Measurements from ENCODE around the gene ZBTB8B.
"Not testable (repeated sequence)": the region's sequence is repeated elsewhere in the genome, so short reads cannot be mapped to it uniquely, and the experiment has no call there.

Gene ZBTB8B

DNA sequence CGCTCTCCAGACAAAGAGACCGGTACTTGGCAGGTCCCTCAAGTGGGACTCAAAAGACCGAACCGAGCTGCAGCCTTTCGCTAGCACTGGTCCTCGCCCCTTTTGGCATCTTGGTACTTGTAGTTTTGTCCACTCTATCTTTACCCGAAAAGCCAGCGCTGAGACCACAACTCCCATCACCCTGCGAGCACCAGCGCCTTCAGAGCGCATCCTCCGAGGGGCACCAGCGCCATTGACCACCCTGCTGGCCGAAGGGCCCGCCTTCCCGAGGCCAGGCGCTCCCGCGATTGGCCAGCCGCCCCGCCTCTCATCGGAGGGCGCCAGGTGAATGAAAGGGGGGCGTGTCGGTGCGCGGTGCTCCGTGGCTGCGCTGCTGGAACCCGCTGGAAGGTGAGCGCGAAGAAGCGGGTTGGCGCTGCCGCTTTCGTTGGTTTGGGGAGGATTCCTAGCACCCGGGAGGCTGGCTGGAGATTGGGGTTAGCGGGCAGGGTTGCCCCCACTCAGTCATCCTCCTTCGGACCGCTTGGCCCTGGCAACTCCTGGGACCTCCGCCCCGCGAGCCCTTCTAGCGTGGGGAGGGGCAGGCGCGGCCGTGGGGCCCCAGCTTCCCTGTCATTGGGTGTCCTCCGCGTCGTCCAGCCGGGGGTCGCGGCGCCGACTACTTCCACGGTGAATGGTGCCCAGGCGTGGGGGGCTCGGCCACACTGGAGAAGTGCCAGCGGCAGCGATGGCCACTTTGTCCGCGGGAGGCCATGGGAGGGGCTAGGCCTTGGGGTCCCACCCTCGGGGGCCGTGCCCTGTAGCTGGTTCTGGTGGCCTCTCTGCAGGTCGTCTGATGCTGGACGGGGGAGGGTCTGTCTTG, at the start of gene ZBTB8B:
Gene ZBTB8B, plus strand, starts transcription at position 357 of the 862 bp plus-strand sequence. CDS start 5,553 bp downstream, outside the sequence.
- DNase-seq: peak; percentile 96 to 99 (median 99)

DNA sequence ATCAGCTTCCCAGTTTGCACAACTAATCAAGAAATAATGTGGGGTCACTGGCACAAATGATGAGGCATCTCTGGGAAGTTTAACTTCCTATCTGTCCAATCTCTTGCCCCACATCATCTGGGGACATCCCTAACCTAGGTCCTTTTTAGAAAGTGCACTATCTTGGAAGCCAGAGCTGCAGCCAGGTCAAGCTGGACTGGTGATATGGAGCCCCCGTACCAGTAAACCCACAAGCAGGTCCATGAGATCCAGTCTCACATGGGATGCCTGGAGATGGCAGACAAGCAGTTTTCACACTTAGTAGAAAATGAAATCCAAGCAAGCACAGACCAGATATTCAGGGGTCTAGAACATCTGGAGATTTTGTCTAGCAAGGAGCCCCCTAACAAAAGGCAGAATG, 43.1 kb upstream of the ZBTB8B start:
- DNase-seq: no peak

DNA sequence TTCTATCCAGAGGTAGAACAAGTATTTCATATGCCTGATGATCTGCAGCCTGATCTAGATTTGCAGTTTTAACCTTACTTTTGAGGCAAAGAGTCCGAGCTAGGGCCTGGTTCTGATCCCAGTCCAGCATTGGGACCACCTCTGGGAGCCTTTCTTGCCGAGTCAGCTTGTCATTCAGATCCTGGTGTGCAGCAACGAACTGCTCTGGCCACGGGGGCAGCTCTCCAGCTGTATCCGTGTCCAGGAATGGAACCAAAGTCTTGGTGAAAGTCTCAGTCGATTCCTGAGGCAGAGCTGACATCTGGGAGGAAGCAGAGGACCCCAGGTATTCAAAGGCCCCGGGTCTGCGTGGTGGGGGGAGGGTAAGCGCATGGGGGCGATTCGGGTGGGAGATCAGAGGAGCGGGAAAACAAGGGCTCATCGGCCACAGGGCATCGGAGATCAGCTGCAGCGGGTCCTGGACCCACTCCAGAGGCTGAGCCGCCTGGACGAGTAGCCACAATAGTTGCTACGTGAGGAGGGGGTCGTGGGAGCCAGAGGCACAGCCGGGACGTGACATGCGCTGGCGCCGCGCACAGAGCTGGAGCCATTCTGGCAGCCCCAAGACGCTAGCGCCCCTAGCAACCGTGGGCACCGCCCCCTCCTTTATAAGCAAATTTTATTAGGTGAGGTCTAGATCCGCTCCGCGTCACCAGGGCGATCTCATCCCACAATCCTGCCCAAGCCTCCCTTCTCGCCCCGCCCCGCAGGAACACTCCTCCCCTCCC, 38.2 kb upstream of the ZBTB8B start:
- DNase-seq: peak in 2 of 3 experiments; percentile 53 to 79

DNA sequence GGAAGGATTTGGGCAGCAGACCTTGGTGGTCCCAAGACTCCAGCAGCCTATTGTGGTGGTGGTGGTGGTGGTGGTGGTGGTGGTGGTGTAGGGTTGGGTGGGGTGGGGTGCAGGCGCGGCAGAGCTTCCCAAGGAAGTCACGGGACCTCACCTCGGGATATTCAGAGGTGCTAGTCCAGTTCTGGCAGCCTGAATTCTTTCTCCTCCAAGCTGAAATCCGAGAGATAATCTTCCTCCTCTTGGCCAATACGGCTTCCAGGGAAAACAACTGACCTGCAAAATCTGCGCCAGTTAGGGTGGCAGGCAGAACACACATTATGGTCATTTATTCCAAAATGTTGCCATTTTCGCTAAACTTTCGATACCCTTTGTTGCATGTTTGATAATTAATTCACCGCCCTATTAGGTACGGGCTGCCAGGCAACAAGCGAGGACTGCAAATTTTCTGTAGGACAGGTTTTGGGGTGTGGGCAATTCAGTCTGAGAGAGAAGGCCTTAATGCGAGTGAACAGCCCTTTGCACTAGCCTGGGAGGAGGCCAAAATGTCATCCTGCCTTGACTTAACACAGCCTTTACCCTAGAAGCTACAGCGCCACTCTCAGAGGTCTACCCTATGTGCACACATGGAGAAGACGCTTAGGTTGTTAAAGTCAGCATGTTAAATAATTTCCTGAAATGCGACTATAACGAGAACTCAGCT, 37.5 kb upstream of the ZBTB8B start:
- no peak for DNase-seq

DNA sequence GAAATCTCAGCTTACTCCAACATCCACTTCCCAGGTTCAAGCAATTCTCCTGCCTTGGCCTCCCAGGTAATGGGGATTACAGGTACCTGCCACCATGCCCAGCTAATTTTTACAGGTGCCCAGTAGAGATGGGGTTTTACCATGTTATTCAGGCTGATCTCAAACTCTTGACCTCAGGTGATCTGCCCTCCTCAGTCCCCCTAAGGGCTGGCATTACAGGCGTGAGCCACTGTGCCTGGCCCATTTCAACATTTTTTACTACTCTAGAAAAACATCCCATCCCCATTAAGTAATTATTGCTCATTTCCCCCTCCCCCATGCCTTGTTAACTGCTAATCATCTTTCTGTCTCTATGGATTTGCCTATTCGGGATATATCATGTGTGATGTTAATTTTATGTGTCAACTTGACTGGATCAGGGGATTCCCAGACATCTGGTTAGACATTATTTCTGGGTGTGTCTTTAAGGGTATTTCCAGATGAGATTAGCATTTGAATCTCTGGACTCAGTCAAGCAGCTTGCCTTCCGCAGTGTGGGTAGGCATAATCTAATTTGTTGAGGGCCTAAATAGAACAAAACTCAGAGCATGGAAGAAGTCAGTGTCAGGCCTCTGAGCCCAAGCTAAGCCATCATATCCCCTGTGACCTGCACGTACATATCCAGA, 33.0 kb upstream of the ZBTB8B start:
- peak in 1 of 3 experiments; percentile 8 for DNase-seq

DNA sequence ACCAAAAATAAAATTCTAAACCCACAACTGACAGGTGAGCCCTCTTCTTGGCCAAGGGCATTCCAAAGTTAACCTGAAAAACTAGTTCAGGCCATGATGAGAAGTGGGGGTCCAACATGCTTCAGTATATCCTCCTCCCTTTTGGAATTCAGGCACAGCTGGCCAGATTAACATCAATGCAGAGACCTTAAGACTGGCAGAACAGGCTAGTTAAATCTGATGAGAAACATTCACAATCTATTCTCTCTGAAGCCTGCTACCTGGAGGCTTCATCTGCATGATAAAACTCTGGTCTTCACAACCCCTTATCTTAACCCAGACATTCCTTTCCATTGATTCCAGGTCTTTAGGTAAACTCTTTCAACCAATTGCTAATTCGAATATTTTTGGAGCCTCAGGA, 26.7 kb upstream of the ZBTB8B start:
- DNase-seq: no peak

DNA sequence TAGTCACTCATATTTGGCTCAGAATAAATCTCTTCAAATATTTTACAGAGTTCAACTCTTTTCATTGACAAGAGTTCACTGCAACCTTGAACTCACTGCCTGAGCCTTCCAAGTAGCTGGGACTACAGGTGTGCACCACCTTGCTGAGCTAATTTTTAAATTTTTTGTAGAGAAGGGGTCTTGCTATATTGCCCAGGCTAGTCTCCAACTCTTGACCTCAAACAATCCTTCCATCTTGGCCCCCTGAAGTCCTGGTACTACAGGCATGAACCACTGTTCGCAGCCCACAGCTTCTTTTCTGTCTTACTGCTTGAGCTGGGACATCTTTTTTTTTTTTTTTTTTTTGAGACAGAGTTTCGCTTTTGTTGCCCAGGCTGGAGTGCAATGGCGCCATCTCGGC, 26.1 kb upstream of the ZBTB8B start:
- not testable (repeated sequence) for DNase-seq

DNA sequence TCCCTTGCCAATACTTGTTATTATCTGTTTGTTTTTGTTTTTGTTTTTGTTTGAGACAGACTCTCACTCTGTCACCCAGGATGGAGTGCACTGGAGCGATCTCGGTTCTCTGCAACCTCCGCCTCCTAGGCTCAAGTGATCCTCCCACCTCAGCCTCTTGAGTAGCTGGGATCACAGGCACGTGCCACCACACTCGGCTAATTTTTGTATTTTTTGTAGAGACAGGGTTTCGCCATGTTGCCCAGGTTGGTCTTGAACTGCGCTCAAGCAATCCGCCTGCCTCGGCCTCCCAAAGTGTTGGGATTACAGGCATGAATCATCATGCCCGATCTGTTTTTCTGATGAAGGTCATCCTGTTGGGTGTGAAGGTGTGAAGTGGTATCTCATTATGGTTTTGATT, 23.4 kb upstream of the ZBTB8B start:
- DNase-seq: not testable (repeated sequence)

DNA sequence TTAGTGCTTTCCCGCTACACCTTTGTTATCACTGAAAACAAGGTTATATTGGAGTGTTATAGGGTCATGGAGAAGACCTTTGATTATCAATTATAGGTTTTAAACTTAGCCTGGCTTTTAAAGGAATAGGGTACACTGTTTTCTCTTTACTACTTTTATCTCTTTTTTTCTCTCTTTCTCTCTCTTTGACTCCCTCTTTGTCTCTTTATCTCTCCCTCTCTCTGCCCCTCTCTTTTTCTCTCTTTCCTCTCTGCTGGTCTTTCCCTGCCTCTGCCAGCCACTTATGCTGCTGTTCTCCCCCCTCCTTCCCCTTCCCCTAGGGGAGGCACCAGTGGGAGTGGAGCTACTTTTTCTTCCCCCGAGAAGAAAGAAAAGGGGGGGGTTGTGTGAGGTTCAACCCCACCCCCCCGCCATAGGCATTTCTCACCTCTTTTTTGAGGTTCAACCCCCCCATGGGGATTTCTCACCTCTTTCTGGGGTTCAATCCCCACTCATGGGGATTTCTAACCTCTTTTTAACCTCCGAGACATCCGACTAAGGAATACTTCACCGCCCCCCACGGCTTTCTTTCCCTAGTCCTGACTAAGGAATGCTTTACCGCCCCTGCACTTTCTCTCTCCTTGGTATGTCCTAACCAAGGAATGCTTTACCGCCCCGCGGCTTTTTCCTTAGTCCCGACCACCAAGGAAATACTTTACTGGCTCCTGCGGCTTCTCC, 17.2 kb upstream of the ZBTB8B start:
- no peak for DNase-seq

DNA sequence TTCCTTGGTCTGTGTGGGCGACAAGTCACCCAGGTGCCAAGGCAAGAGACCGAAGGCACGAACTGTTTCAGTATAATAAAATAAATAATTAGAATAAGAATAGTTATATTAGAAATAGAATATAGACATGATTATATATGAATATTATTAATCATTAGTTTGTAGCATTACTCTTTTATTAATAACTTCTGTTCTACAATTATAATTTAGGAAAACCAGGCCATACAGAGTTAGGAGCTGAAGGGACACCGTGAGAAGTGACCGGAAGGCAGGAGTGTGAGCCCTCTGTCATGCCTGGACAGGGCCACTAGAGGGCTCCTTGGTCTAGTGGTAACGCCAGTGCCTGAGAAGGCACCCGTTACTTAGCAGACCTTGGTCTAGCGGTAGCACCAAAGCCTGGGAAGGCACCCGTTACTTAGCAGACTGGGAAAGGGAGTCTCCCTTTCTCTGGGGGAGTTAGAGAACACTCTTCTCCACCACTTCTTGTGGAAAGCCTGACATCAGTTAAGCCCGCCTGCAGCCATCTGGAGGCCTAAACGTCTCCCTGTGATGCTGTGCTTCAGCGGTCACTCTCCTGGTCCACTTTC, 16.6 kb upstream of the ZBTB8B start:
- DNase-seq: peak; percentile 53 to 83 (median 73)

DNA sequence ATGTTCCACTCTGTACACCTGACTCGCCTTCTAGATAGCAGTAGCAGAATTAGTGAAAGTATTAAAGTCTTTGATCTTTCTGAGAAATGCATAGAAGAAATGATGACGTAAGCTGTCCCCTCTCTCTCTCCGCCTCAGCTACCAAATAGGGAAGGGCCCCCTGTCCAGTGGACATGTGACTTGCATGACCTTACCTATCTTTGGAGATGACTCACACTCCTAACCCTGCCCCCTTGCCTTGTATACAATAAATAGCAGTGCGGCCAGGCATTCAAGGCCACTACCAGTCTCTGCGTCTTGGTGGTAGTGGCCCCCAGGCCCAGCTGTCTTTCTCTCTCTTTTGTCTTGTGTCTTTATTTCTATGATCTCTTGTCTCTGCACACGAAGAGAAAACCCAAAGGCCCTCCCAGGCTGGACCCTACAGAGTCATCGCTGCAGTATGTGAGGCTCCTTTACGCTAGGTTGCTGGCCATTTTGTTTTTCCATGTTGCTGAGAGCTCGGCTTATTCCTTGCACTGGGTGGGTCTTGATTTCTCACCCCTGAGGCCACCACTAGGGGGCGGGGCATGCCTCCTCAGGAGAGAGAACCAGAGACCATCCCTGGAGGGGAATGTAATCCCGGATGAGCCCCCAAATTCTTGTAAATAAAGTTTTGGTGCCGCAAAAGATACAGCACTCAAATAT, 16.0 kb upstream of the ZBTB8B start:
- peak in 2 of 3 experiments; percentile 21 to 62 for DNase-seq

DNA sequence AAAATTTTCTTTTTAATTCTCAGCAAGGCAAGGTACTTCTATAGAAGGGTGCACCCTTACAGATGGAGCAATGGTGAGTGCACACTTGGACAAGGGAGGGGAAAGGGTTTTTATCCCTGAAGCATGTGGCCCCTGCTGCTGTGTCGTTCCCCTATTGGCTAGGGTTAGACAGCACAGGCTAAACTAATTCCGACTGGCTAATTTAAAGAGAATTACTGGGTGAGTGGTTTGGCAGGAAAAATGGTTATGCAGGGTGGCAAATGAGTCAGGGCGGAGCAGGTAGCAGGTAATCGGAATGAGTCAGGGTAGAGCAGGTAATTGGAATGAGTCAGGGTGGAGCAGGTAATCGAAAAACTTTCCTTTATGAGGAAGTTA, 15.4 kb upstream of the ZBTB8B start:
- not testable (repeated sequence) for DNase-seq

DNA sequence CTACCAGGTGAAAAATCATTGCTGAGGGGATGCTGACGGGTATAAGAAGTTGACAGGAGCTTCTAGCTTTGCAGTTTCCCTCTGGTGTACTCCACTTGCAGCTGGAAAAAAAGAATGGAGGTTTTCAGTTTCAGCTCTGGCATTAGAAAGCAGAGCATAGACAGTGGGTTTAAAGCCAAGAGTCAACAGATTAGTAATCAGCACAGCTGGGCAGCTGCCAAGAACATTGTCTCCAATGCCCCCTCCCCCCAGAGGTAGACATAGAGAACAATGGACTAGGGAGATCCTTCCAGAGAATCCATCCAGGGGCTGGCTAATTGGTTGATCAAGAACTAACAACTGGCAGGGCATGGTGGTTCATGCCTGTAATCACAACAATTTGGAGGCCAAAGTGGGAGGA, 10.1 kb upstream of the ZBTB8B start:
- DNase-seq: peak in 2 of 3 experiments; percentile 40 to 75

DNA sequence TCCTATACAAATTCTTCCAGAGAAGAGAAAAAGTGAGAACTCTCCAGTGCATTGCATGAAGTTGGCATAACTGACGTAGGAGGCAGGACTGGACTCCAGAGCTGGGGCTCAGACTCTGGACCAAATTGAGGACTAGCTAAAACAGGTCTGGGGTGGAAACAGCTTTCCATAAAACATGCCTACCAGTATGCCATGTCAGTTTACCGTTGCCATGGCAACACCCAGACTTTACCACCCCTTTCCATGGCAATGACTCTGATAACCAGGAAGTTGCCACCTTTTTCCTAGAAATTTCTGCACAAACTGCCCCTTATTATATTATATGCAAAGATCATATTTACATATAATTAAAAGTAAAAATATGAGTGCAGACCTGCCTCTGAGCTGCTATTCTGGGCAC, 8.9 kb upstream of the ZBTB8B start:
- DNase-seq: no peak

DNA sequence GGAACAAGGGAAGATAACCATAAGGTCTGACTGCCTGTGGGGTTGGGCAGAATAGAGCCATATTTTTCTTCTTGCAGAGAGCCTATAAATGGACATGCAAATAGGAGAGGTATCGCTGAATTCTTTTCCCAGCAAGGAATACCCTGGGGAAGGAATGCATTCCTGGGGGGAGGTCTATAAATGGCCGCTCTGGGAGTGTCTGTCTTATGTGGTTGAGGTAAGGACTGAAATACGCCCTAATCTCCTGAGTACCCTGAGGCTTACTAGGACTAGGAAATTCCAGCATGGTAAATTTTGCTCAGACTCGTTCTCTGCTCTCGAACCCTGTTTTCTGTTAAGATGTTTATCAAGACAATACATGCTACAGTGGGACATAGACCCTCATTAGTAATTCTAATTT, 6.1 kb upstream of the ZBTB8B start:
- DNase-seq: not testable (repeated sequence)

DNA sequence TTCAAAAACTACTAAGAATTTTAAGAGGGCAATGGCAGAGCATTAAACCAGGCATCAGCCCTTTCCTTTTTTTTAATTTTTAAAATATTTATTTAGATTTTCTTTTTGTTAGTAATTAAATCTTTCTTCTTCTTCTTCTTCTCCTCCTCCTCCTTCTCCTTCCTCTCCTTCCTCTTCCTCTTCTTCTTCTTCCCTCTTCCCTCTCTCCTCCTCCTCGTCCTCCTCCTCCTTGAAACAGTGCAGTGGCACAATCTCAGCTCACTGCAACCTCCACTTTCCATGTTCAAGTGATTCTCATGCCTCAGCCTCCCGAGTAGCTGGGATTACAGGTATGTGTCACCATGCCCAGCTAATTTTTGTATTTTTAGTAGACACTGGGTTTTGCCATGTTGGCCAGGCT, 1.9 kb upstream of the ZBTB8B start:
- DNase-seq: not testable (repeated sequence)

DNA sequence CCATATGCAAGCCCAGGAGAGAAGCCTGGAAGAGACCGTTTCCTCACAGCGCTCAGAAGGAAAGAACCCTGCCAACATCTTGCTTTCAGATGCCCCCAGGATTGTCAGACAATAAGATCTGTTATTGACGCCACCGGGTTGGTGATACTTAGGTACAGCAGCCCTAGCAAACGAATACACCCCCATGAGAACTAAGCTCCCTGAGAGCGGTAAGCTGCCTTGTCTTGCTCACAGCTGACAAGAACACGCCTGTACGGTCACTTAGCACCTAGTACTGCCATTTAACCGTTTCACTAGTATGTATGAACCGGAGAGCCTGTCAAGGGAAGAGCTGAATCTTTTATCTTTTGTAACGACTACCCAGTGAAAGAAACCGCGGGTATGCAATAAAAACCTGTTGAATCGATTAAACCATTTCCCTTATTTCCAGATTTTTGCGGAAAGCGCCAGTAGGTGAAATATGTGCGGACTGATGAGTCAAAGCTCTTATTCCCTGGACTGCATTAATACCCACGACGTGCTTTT, 619 bp upstream of the ZBTB8B start:
- DNase-seq: peak; percentile 80 to 90 (median 81)

DNA sequence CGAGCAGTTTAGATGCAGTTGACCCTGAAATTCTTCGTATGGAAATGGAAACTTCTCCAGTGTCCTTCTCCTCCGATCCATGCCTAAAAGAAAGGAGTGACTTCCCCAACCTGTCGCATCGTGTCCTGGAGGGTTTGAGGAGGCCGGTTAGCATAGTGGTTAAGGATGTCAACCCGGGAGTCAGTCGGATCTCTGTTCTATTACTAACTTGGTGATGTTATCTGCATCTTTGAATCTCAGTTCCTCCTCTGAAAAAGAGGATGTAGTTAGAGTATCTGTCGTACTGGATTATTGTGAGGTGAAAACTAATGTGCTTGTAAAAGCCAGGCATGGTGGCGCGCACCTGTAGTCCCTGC, 684 bp downstream of the ZBTB8B start:
- no peak for DNase-seq

DNA sequence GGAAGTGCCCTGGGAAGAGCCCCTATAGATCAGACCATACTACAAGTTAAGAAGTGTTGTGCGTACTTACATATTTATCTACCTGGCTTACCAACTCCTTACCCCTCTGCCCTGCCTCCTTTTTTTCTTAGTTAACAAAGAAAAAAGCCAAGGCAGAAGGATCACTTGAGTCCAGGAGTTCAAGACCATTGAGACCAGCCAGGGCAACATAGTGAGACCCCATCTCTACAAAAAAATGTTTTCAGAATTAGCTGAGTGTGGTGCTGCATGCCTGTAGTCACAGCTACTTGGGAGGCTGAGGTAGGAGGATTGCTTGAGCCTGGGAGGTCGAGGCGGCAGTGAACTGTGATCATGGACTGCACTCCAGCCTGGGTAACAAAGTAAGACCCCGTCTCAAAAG, 1.9 kb downstream of the ZBTB8B start:
- DNase-seq: no peak

DNA sequence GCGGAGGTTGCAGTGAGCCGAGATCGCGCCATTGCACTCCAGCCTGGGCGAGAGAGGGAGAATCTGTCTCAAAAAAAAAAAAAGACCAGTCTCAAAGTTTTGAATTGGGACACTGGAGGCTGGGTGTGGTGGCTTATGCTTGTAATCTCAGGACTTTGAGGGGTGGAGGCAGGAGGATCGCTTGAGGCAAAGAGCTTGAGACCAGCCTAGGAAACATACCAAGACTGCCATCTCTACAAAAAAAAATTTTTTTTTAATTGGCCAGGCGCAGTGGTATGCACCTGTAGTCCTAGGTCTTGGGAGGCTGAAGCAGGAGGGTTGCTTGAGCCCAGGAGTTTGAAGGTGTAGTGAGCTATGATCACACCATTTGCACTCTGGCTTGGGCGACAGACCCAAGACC, 3.9 kb downstream of the ZBTB8B start:
- DNase-seq: no peak

DNA sequence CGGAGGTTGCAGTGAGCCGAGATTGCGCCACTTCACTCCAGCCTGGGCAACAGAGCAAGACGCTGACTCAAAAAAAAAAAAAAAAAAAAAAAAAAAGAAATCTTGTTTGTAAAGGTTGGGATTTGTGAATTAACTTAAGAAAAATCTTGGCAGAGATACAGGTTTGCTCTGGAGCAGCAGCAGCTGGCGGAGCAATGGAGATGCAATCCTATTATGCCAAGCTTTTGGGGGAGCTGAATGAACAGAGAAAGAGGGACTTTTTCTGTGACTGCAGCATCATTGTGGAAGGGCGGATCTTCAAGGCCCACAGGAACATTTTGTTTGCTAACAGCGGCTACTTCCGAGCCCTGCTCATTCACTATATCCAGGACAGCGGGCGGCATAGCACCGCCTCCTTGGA, 5.6 kb downstream of the ZBTB8B start:
- DNase-seq: no peak
